Stimulated activated CD4-positive, alpha-beta T cell treated with anti-CD3 and anti-CD28 coated beads, Interleukin-1b, Interleukin-23, amount 100 ng/mL, for 1 hour (primary cell): ENCODE data around the gene ARCN1.
"Not testable (repeated sequence)": the region's sequence is repeated elsewhere in the genome, so short reads cannot be mapped to it uniquely, and the experiment has no call there.

Experiments used
- DNase-seq, 2 donors: peaks; one replicate each; pipeline ENCODE4 v3.0.0-alpha.2; 2020; ENCODE audit warnings: low read depth in 2 of 2

ARCN1 gene

DNA sequence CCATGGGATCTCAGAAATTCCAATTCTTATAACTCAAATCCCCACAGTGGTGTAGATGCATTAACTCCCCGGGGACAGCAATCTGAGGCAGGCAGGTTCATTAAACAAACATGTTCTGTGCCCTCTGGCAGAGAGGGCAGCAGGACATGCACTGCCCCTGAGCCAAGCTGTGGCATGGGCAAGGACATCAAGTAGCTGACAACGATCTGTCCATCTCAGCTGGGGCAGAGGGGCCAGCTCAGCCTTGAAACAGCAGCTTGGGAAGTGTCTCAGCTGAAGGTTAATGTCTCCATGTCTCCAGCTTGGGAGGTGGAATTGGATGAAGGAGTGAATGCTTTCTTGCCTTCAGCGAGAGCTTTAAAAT, 27.6 kb upstream of the ARCN1 start:
- no peak for DNase-seq

DNA sequence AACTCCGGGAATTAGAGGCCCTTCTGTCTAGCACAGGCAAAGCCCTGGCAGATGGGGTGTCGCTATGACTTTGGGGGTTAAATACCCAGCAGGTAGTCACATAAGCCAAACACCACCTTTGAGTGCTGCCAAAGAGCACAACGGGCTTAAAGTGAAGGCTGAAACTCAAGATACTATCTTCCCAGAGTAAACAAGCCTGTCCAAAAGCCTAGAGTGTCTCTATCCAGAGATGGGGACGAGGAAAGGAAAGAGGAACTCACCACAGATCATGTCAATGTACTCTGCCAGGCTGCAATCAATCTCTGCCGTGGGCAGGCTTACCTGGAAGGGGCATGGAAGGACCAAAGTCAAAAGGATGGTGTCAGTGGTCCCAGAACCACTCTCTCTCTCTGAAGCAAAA, 26.7 kb upstream of the ARCN1 start:
- no peak for DNase-seq

- no peak for DNase-seq
Measured at GRCh38 chr11:118547132-118547531, 25.1 kb upstream of the ARCN1 start.

DNA sequence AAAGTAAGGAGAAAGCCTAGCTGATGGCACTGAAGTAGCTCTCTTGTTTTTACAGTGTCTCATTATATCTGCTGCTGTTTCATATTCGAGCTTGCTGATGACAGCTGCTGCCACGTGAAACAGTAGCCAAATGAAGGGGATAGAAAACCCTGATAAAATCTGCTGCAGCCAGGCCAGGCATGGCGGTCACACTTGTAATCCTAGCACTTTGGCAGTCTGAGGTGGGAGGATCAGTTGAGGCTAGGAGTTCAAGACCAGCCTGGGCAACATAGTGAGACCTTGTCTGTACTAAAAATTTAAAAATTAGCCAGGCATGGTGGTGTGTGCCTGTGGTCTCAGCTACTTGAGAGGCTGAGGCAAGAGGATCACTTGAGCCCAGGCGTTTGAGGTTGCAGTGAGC, 19.9 kb upstream of the ARCN1 start:
- no peak for DNase-seq

DNA sequence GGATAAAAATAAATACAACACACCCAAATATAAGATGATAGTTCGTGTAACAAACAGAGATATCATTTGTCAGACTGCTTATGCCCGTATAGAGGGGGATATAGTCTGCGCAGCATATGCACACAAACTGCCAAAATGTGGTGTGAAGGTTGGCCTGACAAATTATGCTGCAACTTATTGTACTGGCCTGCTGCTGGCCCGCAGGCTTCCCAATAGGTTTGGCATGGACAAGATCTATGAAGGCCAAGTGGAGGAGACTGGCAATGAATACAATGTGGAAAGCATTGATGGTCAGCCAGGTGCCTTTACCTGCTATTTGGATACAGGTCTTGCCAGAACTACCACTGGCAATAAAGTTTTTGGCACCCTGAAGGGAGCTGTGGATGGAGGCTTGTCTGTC, 11.4 kb upstream of the ARCN1 start:
- no peak for DNase-seq

- no peak for DNase-seq
Measured at GRCh38 chr11:118565051-118565450, 7.2 kb upstream of the ARCN1 start.

DNA sequence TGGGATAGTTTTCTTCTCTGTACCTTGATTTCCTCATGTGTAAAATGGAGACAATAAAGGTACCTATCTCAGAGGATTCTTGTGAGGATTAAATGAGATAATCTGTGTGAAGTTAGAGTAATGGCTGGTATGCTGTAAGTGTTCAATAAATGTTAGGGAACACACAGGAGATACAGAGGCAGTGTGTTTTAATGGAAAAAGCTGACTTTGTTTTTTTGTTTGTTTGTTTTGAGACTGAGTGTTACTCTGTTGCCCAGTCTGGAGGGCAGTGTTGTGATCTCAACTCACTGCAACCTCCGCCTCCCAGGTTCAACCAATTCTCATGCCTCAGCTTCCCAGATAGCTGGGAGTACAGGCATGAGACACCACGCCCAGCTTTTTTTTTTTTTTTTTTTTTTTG, 2.5 kb upstream of the ARCN1 start:
- DNase-seq, result no peak

GRCh38 chr11:118570787-118571186, 1.4 kb upstream of the ARCN1 start:
- DNase-seq, result no peak

- not testable (repeated sequence) for DNase-seq
Measured at GRCh38 chr11:118571701-118572060, 528 bp upstream of the ARCN1 start.

DNA sequence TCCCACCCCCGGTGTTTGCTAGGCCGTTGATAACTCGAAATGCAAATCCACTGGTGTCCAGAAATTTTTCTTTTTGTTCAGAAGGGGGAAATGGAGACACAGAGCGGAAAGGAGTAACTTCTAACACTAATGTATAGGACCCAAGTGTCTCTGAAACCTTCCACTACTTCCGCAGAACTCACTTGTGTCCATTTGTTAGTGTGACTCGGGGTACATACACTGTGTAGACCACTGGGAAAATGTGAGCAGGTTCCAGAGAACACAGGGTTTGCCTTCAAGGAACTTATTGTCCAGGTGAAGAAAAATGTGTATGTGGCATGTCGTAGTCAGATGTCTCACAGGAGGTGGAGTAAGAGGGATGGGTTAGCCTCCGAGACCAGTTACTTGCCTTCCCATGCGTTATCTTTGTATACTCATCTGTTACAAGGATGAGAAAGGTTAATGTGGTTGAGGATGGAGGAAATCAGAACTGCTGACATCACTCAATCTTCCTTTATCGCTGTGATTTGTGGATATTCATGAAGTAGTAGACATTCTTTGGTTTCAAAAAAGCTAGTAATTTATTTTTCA, 857 bp downstream of the ARCN1 start:
- DNase-seq, result no peak

DNA sequence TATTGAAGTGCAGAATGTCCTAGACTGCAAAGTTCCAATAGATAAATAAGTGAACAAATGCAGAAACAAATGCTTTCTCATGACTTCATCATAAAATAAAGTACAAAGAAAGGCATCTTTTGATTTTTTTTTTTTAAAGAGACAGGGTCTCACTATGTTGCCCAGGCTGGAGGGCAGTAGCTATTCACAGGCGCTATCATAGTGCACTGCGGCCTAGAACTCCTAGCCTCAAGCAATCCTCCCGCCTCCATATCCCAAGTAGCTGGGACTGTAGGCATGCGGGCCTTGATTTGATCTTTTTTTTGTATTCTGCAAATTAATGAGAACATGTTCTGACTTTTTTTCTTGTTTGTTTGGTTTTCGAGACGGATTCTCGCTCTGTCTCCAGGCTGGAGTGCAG, 2.4 kb downstream of the ARCN1 start:
- no peak for DNase-seq

- not testable (repeated sequence) for DNase-seq
Measured at GRCh38 chr11:118577995-118578394, 5.8 kb downstream of the ARCN1 start.

- DNase-seq, result no peak
Measured at GRCh38 chr11:118581057-118581456, 8.8 kb downstream of the ARCN1 start.

- DNase-seq, result no peak
Measured at GRCh38 chr11:118587952-118588351, 15.7 kb downstream of the ARCN1 start.

DNA sequence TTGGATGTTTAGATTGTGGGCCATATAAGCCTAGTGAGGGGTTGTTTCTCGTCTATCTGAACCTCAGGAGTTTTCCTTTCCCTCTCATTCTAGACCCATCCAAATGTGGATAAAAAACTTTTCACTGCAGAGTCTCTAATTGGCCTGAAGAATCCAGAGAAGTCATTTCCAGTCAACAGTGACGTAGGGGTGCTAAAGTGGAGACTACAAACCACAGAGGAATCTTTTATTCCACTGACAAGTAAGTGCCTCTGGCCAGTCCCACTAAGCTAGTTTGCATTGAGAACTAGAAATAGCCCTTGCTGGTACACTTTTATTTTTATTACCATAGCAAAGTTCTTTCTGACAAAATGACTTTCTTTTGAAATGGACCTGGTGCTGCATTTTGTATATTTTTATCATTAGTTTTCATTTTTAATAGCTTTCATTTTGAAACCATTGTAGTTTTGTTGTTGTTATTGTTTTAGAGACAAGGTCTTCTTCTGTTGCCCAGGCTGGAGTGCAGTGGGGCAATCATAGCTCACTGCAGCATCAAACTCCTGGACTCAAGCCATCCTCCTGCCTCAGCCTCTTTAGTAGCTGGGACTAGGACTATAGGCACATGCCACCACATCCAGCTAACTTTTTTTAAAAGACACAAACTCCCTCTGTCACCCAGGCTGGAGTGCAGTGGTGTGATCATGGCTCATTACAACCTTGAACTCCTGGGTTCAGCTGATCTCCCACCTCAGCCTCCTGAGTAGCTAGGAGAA, 20.6 kb downstream of the ARCN1 start:
- no peak for DNase-seq

DNA sequence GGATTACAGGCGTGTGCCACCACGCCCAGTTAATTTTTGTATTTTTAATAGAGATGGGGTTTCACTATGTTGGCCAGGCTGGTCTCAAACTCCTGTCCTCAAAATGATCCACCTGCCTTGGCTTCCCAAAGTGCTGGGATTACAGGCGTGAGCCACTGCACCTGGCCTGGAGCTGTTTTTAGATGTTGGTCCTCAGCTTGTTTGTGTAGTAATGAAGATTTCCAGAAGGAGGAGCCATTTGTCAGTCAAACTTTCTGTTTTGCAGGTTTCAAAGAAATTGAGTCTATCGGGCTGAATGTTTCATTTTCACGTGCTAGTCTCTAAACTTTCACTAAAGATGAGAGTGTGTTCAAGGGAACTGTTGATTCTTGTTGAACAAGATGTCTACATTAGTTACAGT, 22.8 kb downstream of the ARCN1 start:
- not testable (repeated sequence) for DNase-seq

- no peak for DNase-seq
Measured at GRCh38 chr11:118596224-118597146, 24.3 kb downstream of the ARCN1 start.

GRCh38 chr11:118597556-118597955, 25.3 kb downstream of the ARCN1 start:
- DNase-seq, result no peak

GRCh38 chr11:118602331-118602730, 30.1 kb downstream of the ARCN1 start:
- no peak for DNase-seq

DNA sequence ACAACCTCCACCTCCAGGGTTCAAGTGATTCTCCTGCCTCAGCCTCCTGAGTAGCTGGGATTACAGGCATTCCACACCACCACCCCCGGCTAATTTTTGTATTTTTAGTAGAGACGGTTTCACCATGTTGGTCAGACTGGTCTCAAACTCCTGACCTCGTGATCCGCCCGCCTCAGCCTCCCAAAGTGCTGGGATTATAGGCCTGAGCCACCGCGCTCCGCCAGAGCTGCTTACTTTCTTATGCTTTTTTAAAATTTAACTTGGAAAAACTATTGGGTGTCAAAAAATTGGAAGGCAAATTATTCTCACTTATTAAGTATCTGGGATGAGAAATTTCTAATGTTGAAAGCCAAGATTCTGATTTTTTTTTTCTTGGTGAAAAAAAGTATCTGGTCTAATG, 31.5 kb downstream of the ARCN1 start:
- not testable (repeated sequence) for DNase-seq

- no peak for DNase-seq
Measured at GRCh38 chr11:118604566-118604965, 32.4 kb downstream of the ARCN1 start.

DNA sequence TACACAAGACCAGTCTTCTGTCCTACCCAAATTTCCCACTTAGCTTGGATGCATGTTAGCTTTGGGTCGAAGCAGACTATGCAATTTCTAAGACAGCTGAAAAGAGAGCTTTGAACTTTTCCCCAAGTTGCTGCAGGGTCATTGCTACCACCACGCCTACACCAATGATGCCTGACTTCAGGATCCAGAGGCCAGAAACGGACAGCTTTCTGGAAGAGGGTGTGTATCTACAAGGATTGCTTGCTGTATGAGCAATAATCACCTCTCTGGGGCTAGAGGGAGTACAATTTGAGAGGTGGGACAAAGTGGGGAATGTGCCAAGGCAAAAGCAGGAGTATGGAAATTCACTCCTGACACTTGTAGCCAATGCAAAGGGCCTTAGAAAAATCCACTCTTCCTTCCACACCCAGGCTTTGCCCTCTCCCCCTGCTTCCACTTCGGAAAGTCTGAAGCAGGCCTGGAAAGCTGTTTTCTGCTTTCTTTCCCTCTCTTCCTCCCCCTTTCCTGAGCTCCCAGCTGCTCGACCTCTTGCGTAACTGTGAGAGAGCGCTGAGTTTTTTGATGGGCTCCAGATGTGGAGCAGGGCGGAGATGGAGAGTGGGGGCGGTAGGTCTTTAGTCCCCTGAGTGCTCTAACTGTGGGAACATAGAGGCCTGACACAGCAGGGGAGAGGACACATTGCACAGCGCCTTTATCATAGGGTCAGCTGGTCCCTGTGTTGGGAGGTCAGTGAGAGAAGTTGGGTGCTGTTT, 33.1 kb downstream of the ARCN1 start:
- DNase-seq, result no peak
